CD14-positive monocyte (primary cell): ENCODE results near the gene BAIAP3. TPM values are rescaled to one million over a fixed set of nuclear protein-coding genes. Genes with fewer than 3 reads are reported as not detected.

Experiments
- DNase-seq, 3 donors: peaks; one replicate each; pipeline ENCODE4 v3.0.0-alpha.2; 2011 to 2022
- H2AFZ ChIP-seq: 2 replicates; pipeline ENCODE4 v1.6.0; 2012; ENCODE audit warnings: mild to moderate bottlenecking, low read depth, low read length, inconsistent platforms; ENCODE audit not compliant: insufficient read depth, poor library complexity, severe bottlenecking
- H3K27ac ChIP-seq, 2 donors: 1 replicate in 1 of 2; 2 replicates in 1 of 2; pipeline ENCODE4 v1.5.1; 2012 to 2013; ENCODE audit warnings: low read length in 2 of 2, control low read depth in 1 of 2, inconsistent platforms in 1 of 2, low read depth in 1 of 2, mild to moderate bottlenecking in 1 of 2
- H3K27me3 ChIP-seq, 2 donors: one replicate each; pipeline versions ENCODE4 v1.6.0 to v1.6.1; 2011 to 2013; ENCODE audit warnings: low read length in 2 of 2; ENCODE audit not compliant: control insufficient read depth in 2 of 2, insufficient read depth in 2 of 2
- H3K36me3 ChIP-seq, 2 donors: replicated peaks in 1 of 2; 1 replicate in 1 of 2; 2 replicates in 1 of 2; pipeline versions ENCODE4 v1.5.1 to v1.6.1; 2012 to 2013; ENCODE audit warnings: low read length in 2 of 2, control low read depth in 1 of 2, inconsistent platforms in 1 of 2, mild to moderate bottlenecking in 1 of 2; ENCODE audit not compliant: insufficient read depth in 2 of 2, control insufficient read depth in 1 of 2
- H3K4me1 ChIP-seq, 2 donors: 1 replicate in 1 of 2; 2 replicates in 1 of 2; pipeline versions ENCODE4 v1.5.1 to v1.6.1; 2012 to 2013; ENCODE audit warnings: low read length in 2 of 2, control low read depth in 1 of 2, inconsistent platforms in 1 of 2, mild to moderate bottlenecking in 1 of 2, moderate library complexity in 1 of 2; ENCODE audit not compliant: insufficient read depth in 2 of 2, control insufficient read depth in 1 of 2
- H3K4me2 ChIP-seq: replicated peaks from 2 replicates; pipeline ENCODE3; 2012; ENCODE audit warnings: low read length, moderate library complexity, mild to moderate bottlenecking; ENCODE audit not compliant: poor library complexity, severe bottlenecking; ENCODE audit errors: extremely low read depth
- H3K4me3 ChIP-seq, 3 experiments: fragments of 200-600 bp in 1 of 3; sonication (generic) in 1 of 3; replicated peaks in 1 of 3; 1 replicate in 2 of 3; 2 replicates in 1 of 3; pipeline ENCODE4 v1.5.1; 2011 to 2013; ENCODE audit warnings: low read length in 3 of 3, mild to moderate bottlenecking in 3 of 3, control low read depth in 2 of 3, low read depth in 2 of 3, inconsistent platforms in 1 of 3, moderate library complexity in 1 of 3
- H3K79me2 ChIP-seq: 2 replicates; pipeline ENCODE4 v1.6.0; 2012; ENCODE audit warnings: mild to moderate bottlenecking, control low read depth, inconsistent platforms, low read length, moderate library complexity; ENCODE audit not compliant: insufficient read depth
- H3K9ac ChIP-seq: 2 replicates; pipeline ENCODE4 v1.6.0; 2017; ENCODE audit warnings: low read length, mild to moderate bottlenecking; ENCODE audit not compliant: insufficient read depth, poor library complexity, severe bottlenecking
- H3K9me3 ChIP-seq, 2 donors: replicated peaks in 1 of 2; 1 replicate in 1 of 2; 2 replicates in 1 of 2; pipeline versions ENCODE4 v1.5.1 to v1.6.1; 2012 to 2013; ENCODE audit warnings: low read length in 2 of 2, control low read depth in 1 of 2; ENCODE audit not compliant: control insufficient read depth in 1 of 2, insufficient read depth in 1 of 2
- H4K20me1 ChIP-seq: 2 replicates; pipeline ENCODE4 v1.6.0; 2012; ENCODE audit warnings: mild to moderate bottlenecking, low read length, control low read depth, moderate library complexity; ENCODE audit not compliant: insufficient read depth
- H3K27ac Mint-ChIP-seq, 7 donors: one replicate each; pipeline ENCODE4 v1.8.0; 2020; ENCODE audit warnings: mild to moderate bottlenecking in 7 of 7, mixed read lengths in 7 of 7, moderate library complexity in 6 of 7, inconsistent platforms in 2 of 7
- H3K27me3 Mint-ChIP-seq, 3 donors: one replicate each; pipeline ENCODE4 v1.8.0; 2021 to 2022; ENCODE audit warnings: low read depth in 3 of 3, mild to moderate bottlenecking in 3 of 3, mixed read lengths in 3 of 3, moderate library complexity in 3 of 3, inconsistent platforms in 1 of 3
- H3K36me3 Mint-ChIP-seq, 2 donors: one replicate each; pipeline ENCODE4 v1.8.0; 2020; ENCODE audit warnings: mixed read lengths in 2 of 2, inconsistent platforms in 1 of 2, mild to moderate bottlenecking in 1 of 2
- H3K4me1 Mint-ChIP-seq: one replicate; pipeline ENCODE4 v1.8.0; 2020; ENCODE audit warnings: mild to moderate bottlenecking, mixed read lengths
- H3K4me3 Mint-ChIP-seq, 2 donors: one replicate each; pipeline ENCODE4 v1.8.0; 2020; ENCODE audit warnings: mild to moderate bottlenecking in 2 of 2, mixed read lengths in 2 of 2, moderate library complexity in 1 of 2
- H3K9me3 Mint-ChIP-seq, 7 donors: one replicate each; pipeline ENCODE4 v1.8.0; 2020 to 2022; ENCODE audit warnings: mixed read lengths in 7 of 7, mild to moderate bottlenecking in 6 of 7, moderate library complexity in 6 of 7, inconsistent platforms in 2 of 7
- WGBS: methylation state at CpG from one replicate; pipeline ENCODE4 v1.1.5; 2013; ENCODE audit warnings: missing lambda C conversion rate; ENCODE audit not compliant: insufficient coverage; 5-methylcytosine and 5-hydroxymethylcytosine counted together
- intact Hi-C, 2 donors: fragments of 100-400 bp; cut with micrococcal nuclease; formaldehyde crosslinking; loops; one replicate each; pipeline versions ENCODE4 v1.15.0 to v1.15.1; 2023
- polyA plus RNA-seq, 3 donors: library from polyadenylated mRNA; depleted of rRNA in 1 of 3; unstranded in 2 of 3; stranded (reverse) in 1 of 3; fragments of 300-500 nt in 2 of 3; fragments of >200 nt in 1 of 3; fragmentation: Illumina TruSeq in 2 of 3; gene quantifications; 1 replicate in 2 of 3; 2 replicates in 1 of 3; pipeline ENCODE4 v1.2.3, GENCODE V29; 2012 to 2021
- TF ChIP-seq, protein P1 (sequence below): fragments of 200-600 bp; IDR thresholded peaks from one replicate; pipeline ENCODE4 v1.8.0; 2022; ENCODE audit warnings: antibody characterized with exemption, mild to moderate bottlenecking

BAIAP3 gene
- polyA plus RNA-seq, 3 donors: 1.0 TPM; not detected in 2

DNA sequence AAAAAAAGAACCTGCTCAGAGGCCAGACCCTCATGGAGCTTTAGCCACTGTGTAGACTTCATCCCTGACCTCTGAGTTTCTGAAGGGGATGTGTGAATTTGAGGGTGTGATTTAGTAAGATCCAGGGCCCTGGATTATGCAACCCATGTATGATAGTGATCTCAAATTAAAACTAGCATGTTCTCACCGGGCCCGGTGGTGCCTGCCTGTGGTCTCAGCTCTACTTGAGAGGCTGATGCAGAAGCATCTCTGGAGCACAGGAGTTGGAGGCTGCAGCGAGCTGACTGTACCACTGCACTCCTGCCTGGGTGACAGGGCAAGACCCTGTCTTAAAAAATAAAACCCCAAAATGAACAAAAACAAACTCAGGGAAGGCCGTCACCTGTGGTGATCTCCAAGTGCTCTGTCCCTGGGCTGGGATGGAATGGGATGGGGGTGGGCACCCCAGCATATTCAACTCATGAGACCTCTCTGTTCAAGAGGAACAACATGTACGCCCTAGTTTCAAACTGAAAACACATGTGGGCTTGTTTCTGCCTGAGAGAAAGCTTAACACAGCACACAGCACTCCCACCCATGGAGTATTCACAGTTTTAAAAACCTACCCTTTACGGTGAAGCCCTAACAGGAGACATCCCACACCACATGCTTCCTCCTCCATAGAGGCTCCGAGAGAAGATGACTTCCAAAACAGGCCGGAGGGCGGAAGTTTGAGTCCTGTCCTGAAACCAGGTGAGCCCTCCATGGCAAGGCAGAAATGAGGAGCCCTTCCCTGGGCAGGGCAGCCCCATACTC is 48.4 kb downstream of the BAIAP3 start:
- peaks cover 1 to 3% (median 2%) of the 10 kb centered on the region in 3 donors for H3K27me3 Mint-ChIP-seq
- Histone ChIP-seq H4K20me1 (peaks cover 88% of the 10 kb centered on the region), H3K4me3 (no peak overlapping the region), H2AFZ (no peak overlapping the region), H3K9ac (no peak overlapping the region), H3K9me3 (no peaks in the 10 kb centered on the region), H3K79me2 (peaks cover 12% of the 10 kb centered on the region), H3K4me1 (peaks cover 12 to 22% of the 10 kb centered on the region in 2 donors), H3K27me3 (no peaks in the 10 kb centered on the region), H3K36me3 (peaks cover 40 to 53% of the 10 kb centered on the region in 2 donors), H3K27ac (no peak overlapping the region), H3K4me2 (no peak overlapping the region)
- H3K27ac Mint-ChIP-seq: no peak overlapping the region
- intact Hi-C loops: no loop called here
- DNase-seq: no peak
- 83% methylated on average over 7 of the region's 9 CpGs for WGBS
- H3K4me1 Mint-ChIP-seq: peaks cover 17% of the 10 kb centered on the region
- no peaks in the 10 kb centered on the region for H3K9me3 Mint-ChIP-seq
- TF ChIP-seq, protein P1, sequence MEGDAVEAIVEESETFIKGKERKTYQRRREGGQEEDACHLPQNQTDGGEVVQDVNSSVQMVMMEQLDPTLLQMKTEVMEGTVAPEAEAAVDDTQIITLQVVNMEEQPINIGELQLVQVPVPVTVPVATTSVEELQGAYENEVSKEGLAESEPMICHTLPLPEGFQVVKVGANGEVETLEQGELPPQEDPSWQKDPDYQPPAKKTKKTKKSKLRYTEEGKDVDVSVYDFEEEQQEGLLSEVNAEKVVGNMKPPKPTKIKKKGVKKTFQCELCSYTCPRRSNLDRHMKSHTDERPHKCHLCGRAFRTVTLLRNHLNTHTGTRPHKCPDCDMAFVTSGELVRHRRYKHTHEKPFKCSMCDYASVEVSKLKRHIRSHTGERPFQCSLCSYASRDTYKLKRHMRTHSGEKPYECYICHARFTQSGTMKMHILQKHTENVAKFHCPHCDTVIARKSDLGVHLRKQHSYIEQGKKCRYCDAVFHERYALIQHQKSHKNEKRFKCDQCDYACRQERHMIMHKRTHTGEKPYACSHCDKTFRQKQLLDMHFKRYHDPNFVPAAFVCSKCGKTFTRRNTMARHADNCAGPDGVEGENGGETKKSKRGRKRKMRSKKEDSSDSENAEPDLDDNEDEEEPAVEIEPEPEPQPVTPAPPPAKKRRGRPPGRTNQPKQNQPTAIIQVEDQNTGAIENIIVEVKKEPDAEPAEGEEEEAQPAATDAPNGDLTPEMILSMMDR: no peak
- H3K4me3 Mint-ChIP-seq: no peak overlapping the region
- H3K36me3 Mint-ChIP-seq: peaks cover 40 to 77% of the 10 kb centered on the region in 2 donors

DNA sequence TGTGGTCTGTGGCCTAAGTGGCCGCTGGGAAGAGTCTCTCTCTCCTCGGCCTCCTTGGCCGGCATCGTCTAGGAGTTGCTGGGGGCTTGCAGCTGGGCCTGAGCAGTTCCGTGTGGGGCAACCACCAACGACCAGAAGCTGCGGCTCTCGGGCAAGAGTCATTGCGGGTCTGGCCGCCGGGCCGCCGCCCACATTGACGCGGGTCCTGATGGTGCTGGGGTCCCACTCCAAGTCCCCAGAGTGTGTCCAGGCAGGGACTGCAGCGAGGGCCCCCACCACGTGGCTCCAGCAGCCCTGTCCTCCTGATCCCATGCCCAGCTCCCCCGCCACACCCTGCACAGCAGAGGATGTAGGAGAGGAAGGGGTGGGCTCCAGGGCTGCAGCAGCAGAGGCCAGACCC is 50.1 kb downstream of the BAIAP3 start:
- TF ChIP-seq, protein P1: no peak
- H3K9me3 ChIP-seq: no peaks in the 10 kb centered on the region
- H3K4me3 ChIP-seq: no peak overlapping the region
- peaks cover 35 to 65% of the 10 kb centered on the region in 2 donors for H3K36me3 Mint-ChIP-seq
- H3K27me3 Mint-ChIP-seq: peaks cover 1 to 3% (median 2%) of the 10 kb centered on the region in 3 donors
- intact Hi-C loops: no loop called here
- peaks cover 88% of the 10 kb centered on the region for H4K20me1 ChIP-seq
- no peaks in the 10 kb centered on the region for H3K9me3 Mint-ChIP-seq
- H3K27ac ChIP-seq: no peak overlapping the region
- no peak overlapping the region for H2AFZ ChIP-seq
- no peaks in the 10 kb centered on the region for H3K27me3 ChIP-seq
- peaks cover 3% of the 10 kb centered on the region for H3K79me2 ChIP-seq
- no peak overlapping the region for H3K4me2 ChIP-seq
- H3K36me3 ChIP-seq: peaks cover 50 to 63% of the 10 kb centered on the region in 2 donors
- no peak overlapping the region for H3K9ac ChIP-seq
- H3K4me3 Mint-ChIP-seq: no peak overlapping the region
- H3K4me1 ChIP-seq: peaks cover 9 to 15% of the 10 kb centered on the region in 2 donors
- H3K4me1 Mint-ChIP-seq: peaks cover 9% of the 10 kb centered on the region
- DNase-seq: peak in 1 of 3 donors; percentile 5
- no peak overlapping the region for H3K27ac Mint-ChIP-seq
- WGBS: 94% methylated on average over 6 of the region's 18 CpGs
